Hematopoietic multipotent progenitor cell treated with erythropoietin and hydrocortisone succinate and interleukin-3 and kit ligand, for 15 days (in vitro differentiated cells): Measurements from ENCODE around the gene DDX51.
"Not testable (repeated sequence)": the region's sequence is repeated elsewhere in the genome, so short reads cannot be mapped to it uniquely, and the experiment has no call there.

Experiments
- DNase-seq: peaks from one replicate; pipeline ENCODE4 v3.0.0-alpha.2; 2015; ENCODE audit warnings: low spot score

DDX51 gene

DNA sequence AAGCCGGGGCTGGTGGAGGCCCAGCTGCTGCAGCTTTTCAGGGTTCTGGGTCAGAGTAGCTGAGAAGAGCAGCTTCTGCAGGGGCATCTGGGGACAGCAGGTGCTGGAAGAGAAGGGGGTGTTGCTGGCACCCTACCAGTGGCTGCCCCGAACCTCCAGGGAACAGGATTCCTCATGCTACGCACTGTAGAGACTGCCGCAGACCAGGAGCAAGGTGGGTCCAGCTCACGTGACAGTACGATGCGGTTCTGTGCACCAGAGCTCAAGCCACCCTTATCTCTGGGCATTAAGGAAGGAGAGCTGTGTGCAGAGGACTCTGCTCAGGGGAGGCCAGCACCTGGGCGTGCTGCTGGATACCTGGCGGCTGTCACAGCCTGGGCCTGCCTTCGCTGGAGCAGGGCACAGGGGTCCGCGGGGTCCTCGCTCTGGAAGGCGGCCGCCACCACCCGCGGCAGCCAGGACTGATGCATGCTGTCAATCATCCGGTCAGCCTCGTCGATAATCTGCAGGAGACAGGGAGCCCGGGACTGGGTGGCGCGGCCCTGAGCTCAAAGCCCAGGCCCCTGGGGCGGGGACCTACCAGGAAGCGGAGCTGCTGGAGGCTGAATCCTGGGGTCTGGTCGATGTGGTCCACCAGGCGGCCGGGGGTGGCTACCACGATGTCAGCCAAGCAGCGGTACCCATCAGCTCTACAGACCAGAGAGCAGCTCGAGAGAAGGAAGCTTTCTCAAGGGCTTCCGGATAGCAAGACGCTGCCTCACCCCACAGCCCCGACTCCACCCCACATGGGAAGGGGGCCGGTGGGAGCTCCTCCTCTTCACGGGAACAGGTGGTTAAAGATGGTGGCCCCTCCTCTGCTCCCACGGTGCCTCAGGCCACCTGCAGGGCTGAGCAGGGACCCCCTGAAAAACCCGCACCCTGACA is 2.9 kb downstream of the DDX51 start:
- no peak for DNase-seq

DNA sequence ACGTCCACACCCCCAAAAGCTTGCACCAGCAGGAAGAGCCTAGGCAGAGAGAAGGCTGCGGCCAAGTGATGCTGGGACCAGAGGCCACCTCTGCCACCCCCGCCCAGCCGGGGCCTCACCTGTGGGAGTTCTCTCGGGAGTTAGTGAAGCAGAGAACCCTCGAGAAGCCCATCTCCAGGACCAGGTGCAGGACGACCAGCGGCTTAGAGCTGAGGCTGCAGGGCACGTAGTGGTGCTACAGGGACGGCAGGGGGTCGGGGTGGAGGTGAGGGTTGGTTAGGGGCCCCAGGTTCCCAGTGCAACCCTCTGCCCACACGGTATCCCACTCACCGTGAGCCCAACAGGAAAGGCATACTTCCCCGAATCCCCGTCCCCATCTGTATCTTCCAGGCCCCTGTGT is 3.6 kb downstream of the DDX51 start:
- DNase-seq = no peak

GRCh38 chr12:132139912-132140311 is 4.2 kb downstream of the DDX51 start:
- DNase-seq = no peak

DNA sequence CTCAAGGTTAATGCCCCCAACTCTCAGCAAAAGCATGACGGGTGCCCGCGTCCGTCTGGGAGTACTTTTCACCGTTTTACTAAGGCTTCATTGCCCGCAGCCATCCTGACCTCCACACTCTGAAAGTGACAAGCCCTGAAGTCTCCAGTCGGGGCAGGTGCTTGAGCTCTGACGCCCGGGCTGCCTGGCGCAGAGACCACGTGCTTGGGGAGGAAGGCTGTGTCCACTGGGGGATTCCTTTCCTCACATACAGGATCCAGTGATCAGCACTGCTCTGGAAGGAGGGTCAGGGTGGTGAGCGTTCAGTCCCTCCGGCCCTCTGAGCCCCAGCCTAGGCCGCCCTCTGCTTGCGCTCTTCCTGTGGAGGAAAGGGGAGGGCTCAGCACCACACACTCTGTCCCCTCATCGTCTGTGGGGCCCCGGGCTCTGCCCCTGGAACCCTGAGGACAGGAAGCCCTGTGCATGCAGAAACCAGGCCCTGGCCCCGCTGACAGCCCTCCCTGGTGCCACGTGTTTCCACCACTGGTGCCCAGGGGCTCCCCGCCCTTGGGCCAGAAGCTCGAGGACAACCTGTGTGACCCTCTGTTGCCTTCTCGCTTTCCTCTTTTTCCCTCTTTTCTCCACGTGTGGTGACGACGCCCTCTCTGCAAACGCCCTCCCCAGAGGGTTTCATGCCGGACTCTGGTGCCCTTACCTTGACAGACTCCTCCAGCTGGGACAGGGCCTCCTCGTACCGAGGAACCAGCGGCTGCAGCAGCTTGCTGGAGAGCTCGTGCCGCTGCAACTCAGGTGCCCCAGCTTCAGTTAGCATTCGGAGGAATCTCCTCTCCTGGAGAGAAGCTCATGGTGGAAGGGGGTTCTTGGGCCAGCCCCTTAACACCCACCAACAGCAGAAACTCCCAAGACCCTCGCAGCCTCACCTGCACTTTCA is 4.9 kb downstream of the DDX51 start:
- no peak for DNase-seq

GRCh38 chr12:132137483-132138125 is 6.5 kb downstream of the DDX51 start:
- DNase-seq = no peak

GRCh38 chr12:132136226-132136625 is 7.9 kb downstream of the DDX51 start:
- not testable (repeated sequence) for DNase-seq

DNA sequence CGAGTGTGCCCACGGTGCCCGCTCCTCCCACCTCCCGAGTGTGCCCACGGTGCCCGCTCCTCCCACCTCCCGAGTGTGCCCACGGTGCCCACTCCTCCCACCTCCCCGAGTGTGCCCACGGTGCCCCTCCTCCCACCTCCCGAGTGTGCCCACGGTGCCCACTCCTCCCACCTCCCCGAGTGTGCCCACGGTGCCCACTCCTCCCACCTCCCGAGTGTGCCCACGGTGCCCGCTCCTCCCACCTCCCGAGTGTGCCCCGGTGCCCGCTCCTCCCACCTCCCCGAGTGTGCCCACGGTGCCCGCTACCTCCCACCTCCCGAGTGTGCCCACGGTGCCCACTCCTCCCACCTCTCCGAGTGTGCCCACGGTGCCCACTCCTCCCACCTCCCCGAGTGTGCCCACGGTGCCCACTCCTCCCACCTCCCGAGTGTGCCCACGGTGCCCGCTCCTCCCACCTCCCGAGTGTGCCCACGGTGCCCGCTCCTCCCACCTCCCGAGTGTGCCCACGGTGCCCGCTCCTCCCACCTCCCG is 9.4 kb downstream of the DDX51 start:
- DNase-seq = not testable (repeated sequence)

DNA sequence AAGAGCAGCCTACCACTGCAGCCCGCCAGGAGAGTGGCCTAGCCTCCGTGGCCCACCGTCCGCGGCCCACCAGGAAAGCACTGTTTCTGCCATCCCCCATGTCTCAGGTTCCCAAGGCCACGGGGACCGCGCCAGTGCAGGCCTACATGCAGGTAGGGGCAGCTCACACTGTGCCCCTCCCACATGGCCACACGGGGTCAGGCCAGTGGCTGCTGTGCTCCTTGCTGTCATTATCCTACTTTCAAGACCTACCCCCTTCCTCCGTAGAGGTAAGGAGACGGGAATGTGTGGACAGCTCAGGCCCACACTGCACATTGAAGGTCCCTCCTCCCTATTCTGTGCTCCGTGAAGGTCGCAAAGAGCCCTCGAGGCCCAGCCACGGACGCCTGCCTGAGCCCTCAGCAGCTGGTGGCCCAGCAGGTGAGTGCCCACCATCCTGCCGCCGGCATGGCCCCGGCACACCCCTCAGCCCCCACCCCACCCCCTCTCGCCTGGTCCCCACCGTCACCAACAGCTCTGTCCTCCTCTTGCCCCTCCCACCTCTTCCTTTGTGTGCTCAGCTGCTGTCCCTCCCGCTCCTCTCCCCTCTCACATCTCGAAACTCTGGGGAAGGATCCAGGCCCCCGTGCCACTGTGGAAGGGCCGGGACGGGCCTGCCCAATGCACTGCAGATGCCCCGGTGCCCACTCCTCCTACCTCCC is 10.0 kb downstream of the DDX51 start:
- no peak for DNase-seq

DNA sequence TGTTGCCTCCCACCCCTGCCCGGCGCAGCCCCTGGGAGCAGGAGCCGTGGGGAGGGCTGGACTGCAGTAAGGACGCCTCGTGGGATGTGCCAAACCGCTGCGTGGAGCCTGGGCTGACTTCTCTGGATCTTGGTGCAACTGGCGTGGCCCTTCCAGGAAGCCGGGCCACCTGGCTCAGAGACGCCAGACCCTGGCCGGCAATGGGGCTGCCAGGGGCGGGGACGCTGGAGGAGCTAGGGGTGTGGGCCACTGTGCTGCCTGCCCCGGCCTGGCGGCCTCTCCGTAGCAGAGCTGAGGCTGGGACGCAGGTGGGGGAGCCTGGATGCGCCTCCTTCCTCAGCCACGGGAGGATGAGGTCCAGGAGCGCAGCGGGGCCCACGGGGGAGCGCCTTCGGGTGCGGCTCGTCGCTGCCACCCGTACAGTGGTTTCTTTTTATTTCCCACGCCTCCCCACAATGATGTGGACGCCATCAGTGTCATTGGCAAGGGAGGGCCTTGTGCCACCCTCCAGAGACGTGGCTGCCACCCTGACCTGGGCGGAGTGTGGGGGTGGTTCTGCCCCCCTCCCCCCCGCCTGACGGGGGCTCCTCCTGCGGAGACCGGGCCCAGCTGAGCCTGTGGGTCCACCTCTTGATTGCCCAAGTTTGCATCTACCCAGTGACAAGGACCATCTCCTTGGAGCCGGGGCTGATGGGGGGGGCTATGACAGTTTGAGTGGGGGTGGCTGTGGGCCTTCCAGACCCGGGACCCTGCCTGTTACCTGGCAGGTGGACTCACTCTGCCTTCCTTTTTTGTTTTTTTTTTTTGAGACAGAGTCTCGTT is 11.3 kb downstream of the DDX51 start:
- DNase-seq = no peak

GRCh38 chr12:132131952-132132351 is 12.2 kb downstream of the DDX51 start:
- no peak for DNase-seq

DNA sequence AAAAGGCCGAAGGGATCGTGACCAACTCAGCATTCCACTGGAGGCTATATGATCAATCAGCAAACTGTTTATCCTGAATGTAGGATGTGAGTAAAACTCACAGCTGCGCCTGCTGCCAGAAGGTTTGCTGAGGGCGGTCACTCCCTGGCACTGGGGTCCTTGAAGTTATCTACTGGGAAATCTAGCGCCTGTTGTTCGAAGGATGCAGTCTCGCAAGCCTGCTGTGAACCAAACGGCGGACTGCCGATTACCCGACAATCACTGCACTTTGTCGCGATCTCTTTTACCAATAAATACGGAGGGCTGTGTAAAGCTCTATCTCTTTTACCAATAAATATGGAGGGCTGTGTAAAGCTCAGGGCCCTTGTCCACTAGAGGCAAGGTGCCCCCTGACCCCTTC is 12.9 kb downstream of the DDX51 start:
- DNase-seq = no peak

GRCh38 chr12:132130690-132131089 is 13.4 kb downstream of the DDX51 start:
- no peak for DNase-seq

GRCh38 chr12:132129007-132129406 is 15.1 kb downstream of the DDX51 start:
- no peak for DNase-seq

DNA sequence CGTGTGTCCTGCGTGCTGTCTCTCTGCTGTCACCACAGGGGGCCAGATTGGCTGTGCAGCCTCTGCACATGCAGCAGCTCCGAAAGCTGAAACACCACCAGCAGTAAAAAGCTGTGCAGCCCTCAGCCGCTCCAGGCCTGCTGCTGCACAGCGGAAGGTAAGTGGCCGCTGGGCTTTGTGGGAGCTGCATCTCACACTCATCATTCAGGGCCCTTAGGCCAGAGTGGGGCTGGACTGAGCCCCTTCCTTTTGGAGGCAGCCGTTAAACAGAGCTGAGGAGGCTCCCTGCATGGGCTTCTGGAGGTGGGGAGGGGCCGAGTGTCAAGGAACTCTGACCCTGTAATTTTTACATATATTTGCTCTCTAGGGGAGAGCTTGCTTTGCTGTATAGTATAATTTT is 17.1 kb downstream of the DDX51 start:
- DNase-seq = no peak

DNA sequence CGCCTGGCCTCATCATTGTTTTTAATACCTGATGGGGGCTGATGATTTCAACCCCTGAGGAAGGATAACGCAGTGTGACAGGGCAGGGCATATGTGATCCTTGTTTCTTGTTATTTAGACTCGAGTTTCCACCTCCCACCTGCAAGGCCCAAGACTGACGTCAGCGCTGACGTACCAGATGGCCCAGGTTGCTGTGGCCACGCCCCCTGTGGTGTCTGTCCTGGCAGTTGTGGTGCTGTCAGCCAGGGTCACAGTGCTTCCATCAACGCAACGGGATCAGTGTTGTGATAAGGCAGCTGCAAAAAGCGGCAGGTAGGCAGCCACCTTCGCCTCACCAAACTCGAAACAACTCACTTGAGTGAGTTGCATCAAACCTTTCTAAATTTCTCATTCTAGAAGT is 18.4 kb downstream of the DDX51 start:
- no peak for DNase-seq

DNA sequence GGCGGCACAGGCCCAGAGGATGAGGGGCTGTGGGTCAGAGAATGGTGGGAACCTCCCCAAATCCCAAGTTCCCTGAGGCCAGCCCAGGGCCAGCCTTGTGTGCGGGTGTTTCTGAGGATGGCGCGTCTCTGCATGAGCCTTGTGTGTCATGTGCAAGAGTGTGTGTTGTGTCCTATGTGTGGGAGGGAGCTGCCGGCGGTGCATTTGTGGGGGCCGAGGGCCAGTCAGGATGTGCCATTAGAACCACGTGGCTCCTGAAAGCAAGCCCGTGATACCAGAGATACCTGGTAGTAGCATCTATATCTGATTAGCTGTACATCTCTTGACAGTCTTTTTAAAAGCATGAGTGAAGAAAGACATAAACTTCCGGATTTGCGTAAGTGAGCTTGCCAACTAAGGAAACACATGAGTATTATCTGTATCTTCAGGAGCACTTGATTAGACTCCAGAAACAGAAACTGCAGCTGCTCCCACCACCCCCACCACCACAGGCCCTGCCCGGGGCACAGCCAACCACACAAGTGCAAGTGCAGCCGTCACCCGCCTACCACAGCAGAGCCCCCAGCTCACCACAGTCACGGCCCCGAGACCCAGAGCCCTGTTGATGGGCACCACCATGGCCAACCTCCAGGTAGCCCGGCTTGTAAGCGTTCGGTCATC is 19.2 kb downstream of the DDX51 start:
- no peak for DNase-seq

GRCh38 chr12:132123970-132124765 is 20.0 kb downstream of the DDX51 start:
- DNase-seq = no peak

DNA sequence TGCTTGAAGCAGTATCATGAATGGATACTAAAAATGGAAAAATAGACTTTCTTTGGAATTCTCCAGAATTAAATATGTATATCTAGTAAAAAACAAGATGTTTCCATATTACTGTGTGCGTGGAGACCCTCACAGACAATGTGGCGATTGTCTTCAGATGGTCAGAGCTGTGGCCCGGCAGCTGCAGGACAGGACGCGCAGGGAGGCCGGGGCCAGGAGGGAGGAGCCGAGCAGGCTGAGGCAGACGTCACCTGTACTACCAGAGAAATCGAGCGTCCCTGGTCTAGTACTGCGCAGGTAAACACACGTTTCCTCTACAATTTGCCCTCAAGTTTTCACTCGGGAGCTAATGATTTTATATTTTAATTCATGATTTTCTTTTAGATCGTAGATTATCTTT is 22.8 kb downstream of the DDX51 start:
- DNase-seq = no peak

DNA sequence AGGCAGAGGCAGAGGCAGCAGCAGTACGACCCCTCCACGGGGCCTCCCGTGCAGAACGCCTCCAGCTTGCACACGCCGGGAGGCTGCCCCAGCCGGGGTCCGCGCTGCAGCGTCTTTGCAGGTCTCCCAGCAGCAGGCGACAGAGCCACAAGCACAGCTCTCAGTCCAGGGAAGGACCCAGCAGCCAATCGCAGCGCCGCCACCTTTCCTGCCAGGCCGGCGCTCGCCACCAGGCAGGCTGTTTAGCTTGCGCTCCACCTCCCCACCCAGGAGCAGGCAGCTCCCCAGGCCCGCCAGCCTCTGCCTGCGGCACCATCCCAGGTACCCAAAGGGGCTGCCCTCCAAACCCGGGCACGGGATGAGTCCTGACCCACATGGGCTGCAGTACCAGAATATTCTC is 25.2 kb downstream of the DDX51 start:
- no peak for DNase-seq
